ENCODE data around the gene FCHSD2. TPM values are rescaled to one million over a fixed set of nuclear protein-coding genes. Genes with fewer than 3 reads are reported as not detected.
A peak's percentile ranks its signal among the peaks of the same experiment; 100 is the strongest.

FCHSD2 gene
- total and polyA plus RNA-seq, 2 donors (not counting 3 experiments of a cell fraction or from before 2014, with no cell fraction given) = 20.8 to 56.9 TPM

GRCh38 chr11:73072935-73073481, 69.1 kb downstream of the FCHSD2 start:
- TF ChIP-seq MAX (IDR thresholded peaks at IDR 0.05; ENCODE audit: insufficient read depth, insufficient read length) (no peak), JUN (IDR thresholded peaks at IDR 0.05; ENCODE audit: borderline replicate concordance, insufficient read depth, insufficient read length, low read depth) (no peak), POLR2A (IDR thresholded peaks at IDR 0.05; ENCODE audit: low read depth, low read length) (peak; percentile 36), POLR2AphosphoS5 (IDR thresholded peaks at IDR 0.05; ENCODE audit: insufficient read depth, low read depth, low read length) (peak; percentile 21), CTCF (IDR thresholded peaks at IDR 0.05; ENCODE audit: extremely low read depth in 1 of 2, insufficient read depth in 1 of 2, low read depth in 1 of 2, low read length in 2 of 2) (no peak)
- Histone ChIP-seq H3K4me3 (replicated peaks in 1 of 3; ENCODE audit: insufficient read depth in 1 of 3, low read depth in 1 of 3, low read length in 3 of 3) (peak overlapping the region in 1 of 3 experiments; percentile 16), H3K27ac (ENCODE audit: insufficient read depth, low read depth, low read length) (no peak overlapping the region), H3K9ac (replicated peaks; ENCODE audit: extremely low read depth, insufficient read depth, low read length) (no peak overlapping the region), H3K4me2 (ENCODE audit: insufficient read depth, low read length) (peak overlapping the region; percentile 67), H2AFZ (ENCODE audit: low read depth, low read length) (no peak overlapping the region), H3K4me1 (ENCODE audit: control insufficient read depth, extremely low read depth, insufficient read depth, low read length) (peaks cover 20% of the 10 kb centered on the region), H4K20me1 (replicated peaks; ENCODE audit: control insufficient read depth, extremely low read depth, insufficient read depth, low read length) (peaks cover 2% of the 10 kb centered on the region), H3K27me3 (ENCODE audit: control insufficient read depth in 2 of 2, insufficient read depth in 2 of 2, low read length in 2 of 2) (no peaks in the 10 kb centered on the region), H3K9me1 (replicated peaks; ENCODE audit: control insufficient read depth, extremely low read depth, insufficient read depth, low read length) (no peaks in the 10 kb centered on the region), H3K36me3 (ENCODE audit: control insufficient read depth in 2 of 2, extremely low read depth in 1 of 2, insufficient read depth in 2 of 2, low read length in 2 of 2) (no peaks in the 10 kb centered on the region), H3K79me2 (ENCODE audit: control insufficient read depth, insufficient read depth, low read length) (peaks cover 42% of the 10 kb centered on the region), H3K9me3 (replicated peaks; ENCODE audit: control insufficient read depth, insufficient read depth, low read length) (no peaks in the 10 kb centered on the region)
- CTCF ChIA-PET = interaction anchor here (0.8 to 1.5 kb wide), 5 partner anchors 14 to 149 kb away, joined by 3 to 5 read pairs (median 4); partner anchors contain the start of gene FCHSD2
- FAIRE-seq = peak; percentile 53
- POLR2A ChIA-PET = no interaction called here
- intact Hi-C loops (cut with micrococcal nuclease) (no loop called here), dilution Hi-C loops (cut with MboI; ENCODE audit: extremely low pct_ligation_motif_present, low sequenced_read_pairs) (no loop called here)
- no TSS peak for BruUV-seq (replicated peaks)
- DNase-seq (ENCODE audit: low read depth, low spot score) = peak; percentile 82

- no TSS peak for BruUV-seq (replicated peaks)
- CTCF ChIA-PET = no interaction called here
Observed at GRCh38 chr11:73070653-73071052, 71.5 kb downstream of the FCHSD2 start.

More at GRCh38 chr11:73070653-73071052, 71.5 kb downstream of the FCHSD2 start:
- H3K9ac ChIP-seq (replicated peaks; ENCODE audit: extremely low read depth, insufficient read depth, low read length) = no peak overlapping the region
- H3K9me1 ChIP-seq (replicated peaks; ENCODE audit: control insufficient read depth, extremely low read depth, insufficient read depth, low read length) = no peaks in the 10 kb centered on the region
- no peak overlapping the region for H3K4me3 ChIP-seq (replicated peaks in 1 of 3; ENCODE audit: insufficient read depth in 1 of 3, low read depth in 1 of 3, low read length in 3 of 3)
- dilution Hi-C loops (cut with MboI; ENCODE audit: extremely low pct_ligation_motif_present, low sequenced_read_pairs) (no loop called here), intact Hi-C loops (cut with micrococcal nuclease) (no loop called here)
- DNase-seq (ENCODE audit: low read depth, low spot score) = no peak
- H3K36me3 ChIP-seq (ENCODE audit: control insufficient read depth in 2 of 2, extremely low read depth in 1 of 2, insufficient read depth in 2 of 2, low read length in 2 of 2) = no peaks in the 10 kb centered on the region
- POLR2A ChIA-PET = no interaction called here
- no peak overlapping the region for H2AFZ ChIP-seq (ENCODE audit: low read depth, low read length)
- no peaks in the 10 kb centered on the region for H3K27me3 ChIP-seq (ENCODE audit: control insufficient read depth in 2 of 2, insufficient read depth in 2 of 2, low read length in 2 of 2)
- no peaks in the 10 kb centered on the region for H4K20me1 ChIP-seq (replicated peaks; ENCODE audit: control insufficient read depth, extremely low read depth, insufficient read depth, low read length)
- no peak for TF ChIP-seq EZH2 (IDR thresholded peaks at IDR 0.05; ENCODE audit: borderline replicate concordance, low read depth, low read length, severe bottlenecking)
- no peak for TF ChIP-seq POLR2A (IDR thresholded peaks at IDR 0.05; ENCODE audit: low read depth, low read length)
- no peak for TF ChIP-seq GATA2 (IDR thresholded peaks at IDR 0.05; ENCODE audit: insufficient read depth, insufficient read length, low read depth, low read length)
- no peak for TF ChIP-seq CTCF (IDR thresholded peaks at IDR 0.05; ENCODE audit: extremely low read depth in 1 of 2, insufficient read depth in 1 of 2, low read depth in 1 of 2, low read length in 2 of 2)
- TF ChIP-seq MYC (IDR thresholded peaks at IDR 0.05; ENCODE audit: low read depth, low read length) = no peak
- no peak for TF ChIP-seq FOS (IDR thresholded peaks at IDR 0.05; ENCODE audit: borderline replicate concordance, insufficient read depth, low read length)
- TF ChIP-seq POLR2AphosphoS5 (IDR thresholded peaks at IDR 0.05; ENCODE audit: insufficient read depth, low read depth, low read length) = no peak
- no peak for TF ChIP-seq JUN (IDR thresholded peaks at IDR 0.05; ENCODE audit: borderline replicate concordance, insufficient read depth, insufficient read length, low read depth)
- no peak overlapping the region for H3K27ac ChIP-seq (ENCODE audit: insufficient read depth, low read depth, low read length)
- FAIRE-seq = no peak
- H3K79me2 ChIP-seq (ENCODE audit: control insufficient read depth, insufficient read depth, low read length) = peaks cover 44% of the 10 kb centered on the region
- H3K4me2 ChIP-seq (ENCODE audit: insufficient read depth, low read length) = no peak overlapping the region
- H3K4me1 ChIP-seq (ENCODE audit: control insufficient read depth, extremely low read depth, insufficient read depth, low read length) = peaks cover 20% of the 10 kb centered on the region
- H3K9me3 ChIP-seq (replicated peaks; ENCODE audit: control insufficient read depth, insufficient read depth, low read length) = no peaks in the 10 kb centered on the region

All from endothelial cell of umbilical vein (primary cell).